PFSK-1 (cell line): ENCODE results near the gene BCO1.

Experiments used
- FOXP2 ChIP-seq: optimal IDR thresholded peaks from 2 replicates; pipeline ENCODE3; 2011; ENCODE audit warnings: borderline replicate concordance, control low read depth, inconsistent platforms; ENCODE audit not compliant: insufficient read depth; ENCODE audit errors: extremely low read length, extremely low read depth
- POLR2AphosphoS5 ChIP-seq: IDR thresholded peaks from 2 replicates; pipeline ENCODE4 v1.6.1; 2012; ENCODE audit warnings: low read depth, mild to moderate bottlenecking, control low read depth, low read length, moderate library complexity
- REST ChIP-seq, 2 experiments: IDR thresholded peaks; 2 replicates each; pipeline versions ENCODE4 v1.6.1 to v1.8.0; 2011 to 2012; ENCODE audit warnings: low read depth in 2 of 2, low read length in 2 of 2, control low read depth in 1 of 2, inconsistent platforms in 1 of 2, mild to moderate bottlenecking in 1 of 2, moderate library complexity in 1 of 2; ENCODE audit not compliant: insufficient read depth in 1 of 2
- SIN3A ChIP-seq: IDR thresholded peaks from 2 replicates; pipeline ENCODE4 v1.6.1; 2012; ENCODE audit warnings: mild to moderate bottlenecking, low read length, moderate library complexity, borderline replicate concordance; ENCODE audit not compliant: insufficient read depth
- TAF1 ChIP-seq: IDR thresholded peaks from 2 replicates; pipeline ENCODE4 v1.6.1; 2012; ENCODE audit warnings: low read length, control low read depth, borderline replicate concordance; ENCODE audit not compliant: insufficient read depth

Gene BCO1

GRCh38 chr16:81231014-81231413 lies 7.5 kb upstream of the BCO1 start:
- TF ChIP-seq POLR2AphosphoS5 (no peak), FOXP2 (no peak), REST (IDR thresholded peaks at IDR 0.05; ENCODE audit: insufficient read depth in 1 of 2, low read depth in 2 of 2, low read length in 2 of 2) (no peak), TAF1 (no peak), SIN3A (no peak)

GRCh38 chr16:81232740-81233367 lies 5.6 kb upstream of the BCO1 start:
- TF ChIP-seq POLR2AphosphoS5 (no peak), FOXP2 (no peak), TAF1 (no peak), SIN3A (no peak), REST (IDR thresholded peaks at IDR 0.05; ENCODE audit: insufficient read depth in 1 of 2, low read depth in 2 of 2, low read length in 2 of 2) (no peak)

- TF ChIP-seq POLR2AphosphoS5 (no peak), TAF1 (no peak), REST (IDR thresholded peaks at IDR 0.05; ENCODE audit: insufficient read depth in 1 of 2, low read depth in 2 of 2, low read length in 2 of 2) (no peak), FOXP2 (no peak), SIN3A (no peak)
Observed at GRCh38 chr16:81237282-81237681, 1.2 kb upstream of the BCO1 start.

GRCh38 chr16:81237942-81238295 lies 570 bp upstream of the BCO1 start:
- TF ChIP-seq SIN3A (no peak), POLR2AphosphoS5 (no peak), REST (IDR thresholded peaks at IDR 0.05; ENCODE audit: insufficient read depth in 1 of 2, low read depth in 2 of 2, low read length in 2 of 2) (no peak)

- TF ChIP-seq SIN3A = no peak
- TF ChIP-seq FOXP2 = no peak
- no peak for TF ChIP-seq REST (IDR thresholded peaks at IDR 0.05; ENCODE audit: insufficient read depth in 1 of 2, low read depth in 2 of 2, low read length in 2 of 2)
- no peak for TF ChIP-seq POLR2AphosphoS5
- TF ChIP-seq TAF1 = no peak
Observed at GRCh38 chr16:81239367-81240121, 1.1 kb downstream of the BCO1 start.
